Tibial nerve (tissue), 3 donors: ENCODE measurements around the gene WFIKKN1.

ENCODE experiments used
- POLR2A ChIP-seq, 2 donors: fragments of 450-650 bp; IDR thresholded peaks; one replicate each; pipeline ENCODE4 v1.6.1; 2017; ENCODE audit warnings: antibody characterized with exemption in 2 of 2, mild to moderate bottlenecking in 2 of 2, moderate library complexity in 2 of 2
- TF ChIP-seq, protein P1 (sequence below), 5 experiments: fragments of 200-600 bp in 3 of 5; fragments of 450-650 bp in 2 of 5; sonication (generic) in 3 of 5; IDR thresholded peaks; one replicate each; pipeline ENCODE4 v1.5.1; 2016 to 2019; ENCODE audit warnings: antibody characterized with exemption in 5 of 5, mild to moderate bottlenecking in 3 of 5, moderate library complexity in 2 of 5

DNA sequence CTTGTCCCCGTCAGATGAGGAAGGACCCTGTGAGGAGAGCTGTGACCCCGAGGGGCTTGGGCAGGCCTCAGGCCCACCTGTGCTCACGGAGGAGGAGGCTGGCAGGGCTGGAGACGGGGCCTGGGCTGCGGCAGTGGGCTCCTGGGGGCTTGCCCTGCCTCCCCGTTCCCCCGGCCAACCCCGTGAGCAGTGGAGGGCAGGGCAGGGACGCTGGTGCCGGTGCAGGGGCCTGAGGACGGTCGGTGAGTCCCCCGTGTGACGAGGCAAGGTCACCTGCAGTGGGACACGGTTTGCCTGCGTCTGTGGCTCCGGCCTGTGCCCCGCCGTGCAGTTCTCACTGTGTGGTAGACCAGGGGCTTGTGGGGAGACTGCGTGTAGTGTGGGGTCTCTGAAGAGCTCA is 28.8 kb downstream of the WFIKKN1 start:
- TF ChIP-seq, protein P1, sequence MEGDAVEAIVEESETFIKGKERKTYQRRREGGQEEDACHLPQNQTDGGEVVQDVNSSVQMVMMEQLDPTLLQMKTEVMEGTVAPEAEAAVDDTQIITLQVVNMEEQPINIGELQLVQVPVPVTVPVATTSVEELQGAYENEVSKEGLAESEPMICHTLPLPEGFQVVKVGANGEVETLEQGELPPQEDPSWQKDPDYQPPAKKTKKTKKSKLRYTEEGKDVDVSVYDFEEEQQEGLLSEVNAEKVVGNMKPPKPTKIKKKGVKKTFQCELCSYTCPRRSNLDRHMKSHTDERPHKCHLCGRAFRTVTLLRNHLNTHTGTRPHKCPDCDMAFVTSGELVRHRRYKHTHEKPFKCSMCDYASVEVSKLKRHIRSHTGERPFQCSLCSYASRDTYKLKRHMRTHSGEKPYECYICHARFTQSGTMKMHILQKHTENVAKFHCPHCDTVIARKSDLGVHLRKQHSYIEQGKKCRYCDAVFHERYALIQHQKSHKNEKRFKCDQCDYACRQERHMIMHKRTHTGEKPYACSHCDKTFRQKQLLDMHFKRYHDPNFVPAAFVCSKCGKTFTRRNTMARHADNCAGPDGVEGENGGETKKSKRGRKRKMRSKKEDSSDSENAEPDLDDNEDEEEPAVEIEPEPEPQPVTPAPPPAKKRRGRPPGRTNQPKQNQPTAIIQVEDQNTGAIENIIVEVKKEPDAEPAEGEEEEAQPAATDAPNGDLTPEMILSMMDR (IDR thresholded peaks at IDR 0.05): no peak
- no peak for TF ChIP-seq POLR2A (IDR thresholded peaks at IDR 0.05)
